Effector memory CD4-positive, alpha-beta T cell (primary cell): Measurements from ENCODE around the gene MYPOP.
"Not testable (repeated sequence)": the region's sequence is repeated elsewhere in the genome, so short reads cannot be mapped to it uniquely, and the experiment has no call there.

Experiments
- DNase-seq, 3 donors: peaks; one replicate each; pipeline ENCODE4 v3.0.0-alpha.2; 2020
- H3K27ac ChIP-seq: 2 replicates; pipeline ENCODE4 v1.7.0; 2013; ENCODE audit warnings: mild to moderate bottlenecking, low read length, moderate library complexity; ENCODE audit not compliant: insufficient read depth, poor library complexity, severe bottlenecking
- H3K27me3 ChIP-seq: replicated peaks from 2 replicates; pipeline ENCODE4 v1.7.0; 2013; ENCODE audit warnings: mild to moderate bottlenecking, low read length; ENCODE audit not compliant: insufficient read depth, control insufficient read depth, poor library complexity, severe bottlenecking
- H3K36me3 ChIP-seq: 2 replicates; pipeline ENCODE4 v1.7.0; 2013; ENCODE audit warnings: mild to moderate bottlenecking, low read length, moderate library complexity; ENCODE audit not compliant: control insufficient read depth, insufficient read depth
- H3K4me1 ChIP-seq: 2 replicates; pipeline ENCODE4 v1.7.0; 2013; ENCODE audit warnings: low read length, mild to moderate bottlenecking; ENCODE audit not compliant: control insufficient read depth, insufficient read depth, poor library complexity, severe bottlenecking
- H3K4me3 ChIP-seq: 2 replicates; pipeline ENCODE4 v1.7.0; 2013; ENCODE audit warnings: low read length, low read depth, mild to moderate bottlenecking; ENCODE audit not compliant: insufficient read depth, poor library complexity, severe bottlenecking
- H3K9me3 ChIP-seq: 2 replicates; pipeline ENCODE4 v1.7.0; 2013; ENCODE audit warnings: mild to moderate bottlenecking, low read length, moderate library complexity; ENCODE audit not compliant: control insufficient read depth

MYPOP gene

GRCh38 chr19:45878043-45878794, 24.2 kb downstream of the MYPOP start:
- Histone ChIP-seq H3K4me3 (no peak overlapping the region), H3K27me3 (no peaks in the 10 kb centered on the region), H3K4me1 (peaks cover 16% of the 10 kb centered on the region), H3K27ac (no peak overlapping the region), H3K9me3 (no peaks in the 10 kb centered on the region), H3K36me3 (no peaks in the 10 kb centered on the region)
- no peak for DNase-seq

GRCh38 chr19:45876411-45877197, 25.8 kb downstream of the MYPOP start:
- Histone ChIP-seq H3K36me3 (no peaks in the 10 kb centered on the region), H3K27me3 (no peaks in the 10 kb centered on the region), H3K4me3 (peak overlapping the region; percentile 15), H3K9me3 (no peaks in the 10 kb centered on the region), H3K4me1 (peaks cover 8% of the 10 kb centered on the region), H3K27ac (peak overlapping the region; percentile 21)
- DNase-seq = no peak

- DNase-seq = no peak
- no peaks in the 10 kb centered on the region for H3K27me3 ChIP-seq
- H3K9me3 ChIP-seq = no peaks in the 10 kb centered on the region
- H3K27ac ChIP-seq = no peak overlapping the region
- H3K36me3 ChIP-seq = no peaks in the 10 kb centered on the region
- peaks cover 8% of the 10 kb centered on the region for H3K4me1 ChIP-seq
- peak overlapping the region; percentile 15 for H3K4me3 ChIP-seq
Measured at GRCh38 chr19:45876161-45876410, 26.3 kb downstream of the MYPOP start.

- Histone ChIP-seq H3K9me3 (no peaks in the 10 kb centered on the region), H3K4me1 (peaks cover 8% of the 10 kb centered on the region), H3K36me3 (no peaks in the 10 kb centered on the region), H3K27me3 (no peaks in the 10 kb centered on the region), H3K4me3 (no peak overlapping the region), H3K27ac (no peak overlapping the region)
- no peak for DNase-seq
Measured at GRCh38 chr19:45874620-45874966, 27.8 kb downstream of the MYPOP start.

GRCh38 chr19:45873219-45873772, 29.1 kb downstream of the MYPOP start:
- no peaks in the 10 kb centered on the region for H3K9me3 ChIP-seq
- H3K4me3 ChIP-seq = no peak overlapping the region
- H3K36me3 ChIP-seq = no peaks in the 10 kb centered on the region
- no peaks in the 10 kb centered on the region for H3K27me3 ChIP-seq
- no peak for DNase-seq
- peaks cover 8% of the 10 kb centered on the region for H3K4me1 ChIP-seq
- no peak overlapping the region for H3K27ac ChIP-seq

- Histone ChIP-seq H3K27me3 (no peaks in the 10 kb centered on the region), H3K4me1 (peaks cover 8% of the 10 kb centered on the region), H3K36me3 (no peaks in the 10 kb centered on the region), H3K27ac (no peak overlapping the region), H3K9me3 (no peaks in the 10 kb centered on the region), H3K4me3 (no peak overlapping the region)
- DNase-seq = no peak
Measured at GRCh38 chr19:45872095-45872919, 30.1 kb downstream of the MYPOP start.

- Histone ChIP-seq H3K36me3 (no peaks in the 10 kb centered on the region), H3K27ac (no peak overlapping the region), H3K27me3 (no peaks in the 10 kb centered on the region), H3K9me3 (no peaks in the 10 kb centered on the region), H3K4me1 (no peaks in the 10 kb centered on the region), H3K4me3 (no peak overlapping the region)
- no peak for DNase-seq
Measured at GRCh38 chr19:45870798-45871197, 31.6 kb downstream of the MYPOP start.

- peaks cover 15% of the 10 kb centered on the region for H3K4me1 ChIP-seq
- not testable (repeated sequence) for H3K27me3 ChIP-seq
Measured at GRCh38 chr19:45867241-45867640, 35.2 kb downstream of the MYPOP start.

GRCh38 chr19:45866400-45867176, 35.8 kb downstream of the MYPOP start:
- Histone ChIP-seq H3K4me1 (peaks cover 19% of the 10 kb centered on the region), H3K27me3 (no peaks in the 10 kb centered on the region), H3K4me3 (no peak overlapping the region), H3K27ac (no peak overlapping the region), H3K36me3 (no peaks in the 10 kb centered on the region), H3K9me3 (no peaks in the 10 kb centered on the region)
- DNase-seq = no peak

More at GRCh38 chr19:45867241-45867640, 35.2 kb downstream of the MYPOP start:
- not testable (repeated sequence) for H3K27ac ChIP-seq, DNase-seq, H3K9me3 ChIP-seq, H3K36me3 ChIP-seq, H3K4me3 ChIP-seq
